Dedifferentiated amniotic fluid mesenchymal stem cell (primary cell): ENCODE data around the gene TDRD1.

Experiments used
- DNase-seq: peaks from one replicate; pipeline ENCODE4 v3.0.0-alpha.2; 2016; ENCODE audit errors: extremely low spot score

TDRD1 gene

GRCh38 chr10:114266521-114266920 lies 87.4 kb downstream of the TDRD1 start:
- DNase-seq: no peak

- no peak for DNase-seq
Observed at GRCh38 chr10:114271075-114271778, 92.1 kb downstream of the TDRD1 start.

DNA sequence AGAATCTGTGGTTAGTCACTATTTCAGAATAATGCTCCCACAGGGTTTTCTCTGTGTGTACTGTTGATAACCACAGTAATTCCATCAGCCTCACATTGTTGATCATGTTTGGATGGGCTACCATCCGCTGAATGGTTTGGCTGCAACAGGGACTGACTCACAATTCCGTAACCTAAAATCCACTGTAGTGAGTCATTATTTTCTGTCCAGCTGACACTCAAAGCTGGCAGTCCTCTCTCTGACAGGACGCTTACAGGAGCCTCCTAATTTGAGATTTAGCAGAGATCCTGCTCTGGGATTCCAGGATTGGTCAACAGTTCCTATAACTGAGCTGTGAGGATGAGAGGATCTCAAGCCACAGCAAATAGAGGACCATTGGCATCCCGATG lies 92.6 kb downstream of the TDRD1 start:
- peak; percentile 90 for DNase-seq

DNA sequence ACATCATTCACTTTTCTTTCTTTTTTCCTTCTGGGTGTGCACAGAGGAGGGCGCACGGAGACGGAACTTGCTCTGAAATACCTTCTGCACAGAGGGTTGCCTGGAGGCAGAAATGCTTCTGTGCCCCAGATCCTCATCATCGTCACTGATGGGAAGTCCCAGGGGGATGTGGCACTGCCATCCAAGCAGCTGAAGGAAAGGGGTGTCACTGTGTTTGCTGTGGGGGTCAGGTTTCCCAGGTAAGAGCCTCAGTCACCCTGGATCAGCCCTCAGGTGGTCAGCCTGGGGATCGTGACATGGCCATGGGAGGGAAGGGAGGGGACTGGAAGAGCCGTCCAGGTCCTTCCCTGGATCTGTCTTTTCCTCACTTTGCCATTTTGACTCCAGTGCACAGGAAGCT lies 93.5 kb downstream of the TDRD1 start:
- DNase-seq: no peak

- DNase-seq: no peak
Observed at GRCh38 chr10:114273910-114274309, 94.8 kb downstream of the TDRD1 start.

DNA sequence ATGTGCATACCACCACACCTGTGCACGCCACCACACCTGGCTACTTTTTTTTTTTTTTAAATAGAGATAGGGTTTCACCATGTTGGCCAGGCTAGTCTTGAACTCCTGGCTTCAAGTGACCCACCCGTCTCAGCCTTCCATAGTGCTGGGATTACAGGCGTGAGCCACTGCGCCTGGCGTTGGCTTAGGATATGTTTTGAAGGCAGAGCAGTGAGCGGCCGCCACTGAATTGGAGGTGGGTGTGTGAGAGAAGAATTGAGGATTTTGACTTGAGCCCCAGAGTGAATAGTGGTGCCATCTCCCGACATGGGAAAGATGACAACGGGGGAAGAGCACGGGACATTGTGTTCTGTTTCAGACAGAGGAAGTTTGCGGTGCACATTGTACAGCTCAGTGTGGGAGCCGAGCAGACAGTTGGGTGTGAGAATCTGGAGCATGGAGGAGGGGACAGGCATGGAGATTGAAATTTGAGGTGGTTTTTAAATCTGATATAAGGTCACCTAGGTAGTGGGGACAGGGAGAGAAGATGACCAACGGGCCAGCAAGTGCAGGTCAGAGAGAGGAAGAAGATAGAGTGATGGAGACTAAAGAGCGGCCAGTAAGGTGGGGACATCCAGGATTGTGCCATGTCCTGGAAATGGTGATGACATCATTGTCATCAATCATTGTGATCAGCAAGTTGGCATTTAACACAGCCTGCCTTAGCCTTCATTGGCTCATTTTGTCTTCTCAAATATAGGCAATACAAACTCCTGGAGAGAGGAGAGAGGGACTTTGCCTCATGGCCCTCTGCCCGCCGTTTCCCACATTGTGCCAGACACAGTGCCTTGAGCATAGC lies 95.7 kb downstream of the TDRD1 start:
- no peak for DNase-seq

DNA sequence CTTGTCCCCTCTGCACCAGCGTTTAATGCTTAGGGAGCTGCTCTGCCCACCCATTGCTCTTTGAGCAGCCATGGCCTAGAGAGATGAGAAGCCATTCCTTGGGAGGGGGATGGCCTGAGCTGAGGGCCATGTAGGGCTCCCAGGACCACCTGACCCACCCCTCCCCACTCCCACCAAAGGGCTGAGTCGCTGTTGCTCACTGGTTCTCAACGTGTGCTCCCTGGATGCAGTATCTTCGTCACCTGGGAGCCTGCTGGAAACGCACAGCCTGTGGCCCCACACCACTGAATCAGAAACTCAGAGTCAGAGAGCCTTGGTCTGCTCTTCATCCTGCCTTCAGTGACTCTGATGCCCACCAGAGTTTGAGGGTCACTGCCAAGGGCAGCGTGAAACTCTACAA lies 96.9 kb downstream of the TDRD1 start:
- DNase-seq: no peak

- no peak for DNase-seq
Observed at GRCh38 chr10:114276671-114277070, 97.5 kb downstream of the TDRD1 start.

GRCh38 chr10:114278140-114278883 lies 99.2 kb downstream of the TDRD1 start:
- no peak for DNase-seq

GRCh38 chr10:114278884-114279191 lies 99.7 kb downstream of the TDRD1 start:
- DNase-seq: no peak

- no peak for DNase-seq
Observed at GRCh38 chr10:114279289-114279688, 100.1 kb downstream of the TDRD1 start.

GRCh38 chr10:114279901-114280644 lies 100.9 kb downstream of the TDRD1 start:
- no peak for DNase-seq

- no peak for DNase-seq
Observed at GRCh38 chr10:114281006-114281405, 101.9 kb downstream of the TDRD1 start.

- no peak for DNase-seq
Observed at GRCh38 chr10:114281461-114281860, 102.3 kb downstream of the TDRD1 start.
